ENCODE measurements around the gene UGCG. TPM values are rescaled to one million over a fixed set of nuclear protein-coding genes. Genes with fewer than 3 reads are reported as not detected.

Gene UGCG
- polyA plus RNA-seq, 4 donors: 11.6 to 68.3 (median 20.4) TPM

GRCh38 chr9:111916234-111916645 lies 19.6 kb downstream of the UGCG start:
- FAIRE-seq: no peak
- 61 to 83% (median 66%) methylated on average over 3 of the region's 3 CpGs for WGBS, 3 donors
- H3K27ac ChIP-seq (ENCODE audit: low read depth in 1 of 3, low read length in 2 of 3): peak overlapping the region in 1 of 3 donors; percentile 12

DNA sequence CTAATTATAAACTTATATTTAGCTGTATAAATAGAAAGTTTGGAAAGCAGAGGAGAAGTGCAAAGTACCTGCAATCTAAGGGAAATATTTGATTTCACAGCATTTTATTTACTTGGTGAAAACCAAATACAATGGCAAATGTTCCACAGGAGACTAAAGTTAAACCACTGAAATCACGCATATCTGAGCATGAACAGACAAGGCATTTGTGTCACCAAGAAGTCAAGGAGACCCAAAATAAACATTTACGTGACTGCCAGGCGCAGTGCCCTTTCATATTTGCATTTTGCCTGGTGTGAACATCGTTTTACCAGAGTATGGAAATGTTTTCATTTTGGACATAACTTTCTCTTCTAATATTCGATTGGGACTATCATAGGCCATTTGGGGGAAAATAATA lies 20.6 kb downstream of the UGCG start:
- no peak overlapping the region for H3K27ac ChIP-seq (ENCODE audit: low read depth in 1 of 3, low read length in 2 of 3)
- H3K9me3 ChIP-seq (ENCODE audit: control insufficient read depth in 2 of 2, insufficient read depth in 1 of 2, low read depth in 1 of 2, low read length in 1 of 2): no peaks in the 10 kb centered on the region
- H3K36me3 ChIP-seq (ENCODE audit: control insufficient read depth in 3 of 3, insufficient read depth in 2 of 3, low read depth in 1 of 3, low read length in 3 of 3): peaks cover 4 to 36% (median 4%) of the 10 kb centered on the region in 3 donors
- peaks cover 0 to 13% (median 6%) of the 10 kb centered on the region in 3 donors for H3K4me1 ChIP-seq (ENCODE audit: control insufficient read depth in 3 of 3, insufficient read depth in 2 of 3, low read depth in 1 of 3, low read length in 2 of 3)
- H3K27me3 ChIP-seq (ENCODE audit: control insufficient read depth in 3 of 3, insufficient read depth in 3 of 3, low read length in 3 of 3): no peaks in the 10 kb centered on the region
- 80 to 83% (median 81%) methylated on average over 5 of the region's 5 CpGs for WGBS, 3 donors
- DNase-seq: no peak
- no peak overlapping the region for H3K4me3 ChIP-seq (ENCODE audit: low read depth in 1 of 3, low read length in 3 of 3)
- no peak for FAIRE-seq

More at GRCh38 chr9:111916234-111916645, 19.6 kb downstream of the UGCG start:
- peaks cover 4 to 32% (median 4%) of the 10 kb centered on the region in 3 donors for H3K36me3 ChIP-seq (ENCODE audit: control insufficient read depth in 3 of 3, insufficient read depth in 2 of 3, low read depth in 1 of 3, low read length in 3 of 3)
- no peaks in the 10 kb centered on the region for H3K27me3 ChIP-seq (ENCODE audit: control insufficient read depth in 3 of 3, insufficient read depth in 3 of 3, low read length in 3 of 3)
- H3K9me3 ChIP-seq (ENCODE audit: control insufficient read depth in 2 of 2, insufficient read depth in 1 of 2, low read depth in 1 of 2, low read length in 1 of 2): no peaks in the 10 kb centered on the region
- H3K4me1 ChIP-seq (ENCODE audit: control insufficient read depth in 3 of 3, insufficient read depth in 2 of 3, low read depth in 1 of 3, low read length in 2 of 3): peaks cover 2 to 13% (median 6%) of the 10 kb centered on the region in 3 donors
- H3K4me3 ChIP-seq (ENCODE audit: low read depth in 1 of 3, low read length in 3 of 3): no peak overlapping the region
- no peak for DNase-seq

GRCh38 chr9:111917980-111918379 lies 21.4 kb downstream of the UGCG start:
- Histone ChIP-seq H3K36me3 (ENCODE audit: control insufficient read depth in 3 of 3, insufficient read depth in 2 of 3, low read depth in 1 of 3, low read length in 3 of 3) (peaks cover 4 to 35% (median 4%) of the 10 kb centered on the region in 3 donors), H3K4me3 (ENCODE audit: low read depth in 1 of 3, low read length in 3 of 3) (no peak overlapping the region), H3K9me3 (ENCODE audit: control insufficient read depth in 2 of 2, insufficient read depth in 1 of 2, low read depth in 1 of 2, low read length in 1 of 2) (no peaks in the 10 kb centered on the region), H3K27me3 (ENCODE audit: control insufficient read depth in 3 of 3, insufficient read depth in 3 of 3, low read length in 3 of 3) (no peaks in the 10 kb centered on the region), H3K27ac (ENCODE audit: low read depth in 1 of 3, low read length in 2 of 3) (no peak overlapping the region), H3K4me1 (ENCODE audit: control insufficient read depth in 3 of 3, insufficient read depth in 2 of 3, low read depth in 1 of 3, low read length in 2 of 3) (peaks cover 0 to 9% (median 6%) of the 10 kb centered on the region in 3 donors)
- DNase-seq (no peak), FAIRE-seq (no peak)
- 83 to 94% (median 87%) methylated on average over 9 of the region's 9 CpGs for WGBS, 3 donors

GRCh38 chr9:111919875-111920274 lies 23.3 kb downstream of the UGCG start:
- Histone ChIP-seq H3K4me3 (ENCODE audit: low read depth in 1 of 3, low read length in 3 of 3) (no peak overlapping the region), H3K27me3 (ENCODE audit: control insufficient read depth in 3 of 3, insufficient read depth in 3 of 3, low read length in 3 of 3) (no peaks in the 10 kb centered on the region), H3K27ac (ENCODE audit: low read depth in 1 of 3, low read length in 2 of 3) (no peak overlapping the region), H3K9me3 (ENCODE audit: control insufficient read depth in 2 of 2, insufficient read depth in 1 of 2, low read depth in 1 of 2, low read length in 1 of 2) (no peaks in the 10 kb centered on the region), H3K4me1 (ENCODE audit: control insufficient read depth in 3 of 3, insufficient read depth in 2 of 3, low read depth in 1 of 3, low read length in 2 of 3) (peaks cover 0 to 12% (median 3%) of the 10 kb centered on the region in 3 donors), H3K36me3 (ENCODE audit: control insufficient read depth in 3 of 3, insufficient read depth in 2 of 3, low read depth in 1 of 3, low read length in 3 of 3) (peaks cover 6 to 40% (median 6%) of the 10 kb centered on the region in 3 donors)
- DNase-seq: no peak
- 73 to 79% (median 79%) methylated on average over 4 of the region's 4 CpGs for WGBS, 3 donors
- FAIRE-seq: no peak

- Histone ChIP-seq H3K27ac (ENCODE audit: low read depth in 1 of 3, low read length in 2 of 3) (no peak overlapping the region), H3K4me1 (ENCODE audit: control insufficient read depth in 3 of 3, insufficient read depth in 2 of 3, low read depth in 1 of 3, low read length in 2 of 3) (peaks cover 0 to 12% (median 0%) of the 10 kb centered on the region in 3 donors), H3K9me3 (ENCODE audit: control insufficient read depth in 2 of 2, insufficient read depth in 1 of 2, low read depth in 1 of 2, low read length in 1 of 2) (no peaks in the 10 kb centered on the region), H3K4me3 (ENCODE audit: low read depth in 1 of 3, low read length in 3 of 3) (no peak overlapping the region), H3K36me3 (ENCODE audit: control insufficient read depth in 3 of 3, insufficient read depth in 2 of 3, low read depth in 1 of 3, low read length in 3 of 3) (peaks cover 6 to 40% (median 8%) of the 10 kb centered on the region in 3 donors), H3K27me3 (ENCODE audit: control insufficient read depth in 3 of 3, insufficient read depth in 3 of 3, low read length in 3 of 3) (no peaks in the 10 kb centered on the region)
- 91 to 95% (median 94%) methylated on average over 7 of the region's 7 CpGs for WGBS, 3 donors
- DNase-seq (no peak), FAIRE-seq (no peak)
Observed at GRCh38 chr9:111920531-111920930, 23.9 kb downstream of the UGCG start.

DNA sequence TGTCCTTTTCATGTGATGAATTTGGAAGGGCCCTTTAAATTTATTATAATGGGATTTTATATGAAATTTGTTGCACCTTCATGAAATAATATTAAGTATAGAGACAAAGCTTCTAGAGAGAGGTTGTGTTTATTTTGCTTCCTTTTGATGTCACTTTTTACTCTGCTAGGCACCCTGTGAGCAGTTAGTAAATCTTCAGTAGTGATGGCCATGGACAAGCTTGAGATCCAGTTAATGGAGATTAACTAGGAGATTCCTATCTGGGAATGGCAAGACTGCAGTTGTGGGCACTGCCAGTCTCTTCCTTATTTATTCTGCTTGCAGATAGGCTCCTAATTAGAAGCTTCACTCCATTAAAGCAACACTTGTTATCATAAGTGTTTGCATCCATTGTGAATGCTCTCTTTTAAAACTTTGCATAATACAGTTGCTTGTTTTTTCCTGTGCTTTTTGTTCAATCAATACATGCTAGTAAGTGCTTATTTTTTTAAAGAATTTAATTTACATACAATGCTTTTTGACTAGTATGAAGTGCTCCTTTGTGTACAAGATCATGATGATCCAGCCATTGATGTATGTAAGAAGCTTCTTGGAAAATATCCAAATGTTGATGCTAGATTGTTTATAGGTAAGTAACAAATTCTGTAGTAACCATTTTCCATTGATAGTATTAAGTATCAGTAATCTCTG lies 25.9 kb downstream of the UGCG start:
- Histone ChIP-seq H3K27ac (ENCODE audit: low read depth in 1 of 3, low read length in 2 of 3) (no peak overlapping the region), H3K36me3 (ENCODE audit: control insufficient read depth in 3 of 3, insufficient read depth in 2 of 3, low read depth in 1 of 3, low read length in 3 of 3) (peaks cover 6 to 46% (median 11%) of the 10 kb centered on the region in 3 donors), H3K4me1 (ENCODE audit: control insufficient read depth in 3 of 3, insufficient read depth in 2 of 3, low read depth in 1 of 3, low read length in 2 of 3) (peaks cover 0 to 12% (median 3%) of the 10 kb centered on the region in 3 donors), H3K27me3 (ENCODE audit: control insufficient read depth in 3 of 3, insufficient read depth in 3 of 3, low read length in 3 of 3) (no peaks in the 10 kb centered on the region), H3K4me3 (ENCODE audit: low read depth in 1 of 3, low read length in 3 of 3) (no peak overlapping the region), H3K9me3 (ENCODE audit: control insufficient read depth in 2 of 2, insufficient read depth in 1 of 2, low read depth in 1 of 2, low read length in 1 of 2) (no peaks in the 10 kb centered on the region)
- FAIRE-seq (no peak), DNase-seq (no peak)

- Histone ChIP-seq H3K36me3 (ENCODE audit: control insufficient read depth in 3 of 3, insufficient read depth in 2 of 3, low read depth in 1 of 3, low read length in 3 of 3) (peaks cover 6 to 40% (median 7%) of the 10 kb centered on the region in 3 donors), H3K9me3 (ENCODE audit: control insufficient read depth in 2 of 2, insufficient read depth in 1 of 2, low read depth in 1 of 2, low read length in 1 of 2) (no peaks in the 10 kb centered on the region), H3K27me3 (ENCODE audit: control insufficient read depth in 3 of 3, insufficient read depth in 3 of 3, low read length in 3 of 3) (no peaks in the 10 kb centered on the region), H3K4me3 (ENCODE audit: low read depth in 1 of 3, low read length in 3 of 3) (no peak overlapping the region), H3K27ac (ENCODE audit: low read depth in 1 of 3, low read length in 2 of 3) (peak overlapping the region in 1 of 3 donors; percentile 61), H3K4me1 (ENCODE audit: control insufficient read depth in 3 of 3, insufficient read depth in 2 of 3, low read depth in 1 of 3, low read length in 2 of 3) (peaks cover 0 to 17% (median 3%) of the 10 kb centered on the region in 3 donors)
- DNase-seq: no peak
- no peak for FAIRE-seq
Observed at GRCh38 chr9:111924281-111924680, 27.7 kb downstream of the UGCG start.

DNA sequence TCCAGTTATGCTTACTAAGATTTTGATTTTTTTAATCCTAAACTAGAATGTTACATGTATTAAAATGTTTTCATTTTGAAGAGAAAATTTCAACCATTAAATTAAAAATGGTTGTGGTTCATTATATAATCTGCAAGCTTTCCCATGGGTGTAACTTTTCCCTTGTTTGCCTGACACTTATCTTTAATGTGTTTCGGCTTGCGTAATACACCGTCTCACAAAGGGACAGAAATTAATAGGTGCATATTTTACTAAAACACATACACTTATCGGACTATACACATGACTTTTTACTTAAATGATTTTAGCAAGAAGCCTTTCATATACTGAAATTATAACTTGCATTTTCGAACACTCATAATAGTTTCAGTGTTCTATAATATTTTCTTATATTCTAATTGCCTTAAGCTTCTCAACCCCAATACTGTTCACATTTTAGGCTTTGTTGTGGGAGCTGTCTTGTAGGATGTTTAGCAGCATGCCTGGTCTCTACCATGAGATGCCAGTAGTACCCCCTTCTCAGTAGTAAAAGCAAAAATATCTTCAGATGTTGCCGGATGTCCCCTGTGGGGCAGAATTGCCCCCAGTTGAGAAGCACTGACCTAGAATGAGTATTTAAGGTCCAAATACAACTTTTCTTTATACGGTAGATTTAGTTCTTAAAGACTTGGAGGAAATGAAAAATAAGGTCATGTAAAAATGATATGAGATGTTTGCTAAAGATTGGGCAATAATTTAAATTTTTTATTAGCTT lies 28.6 kb downstream of the UGCG start:
- Histone ChIP-seq H3K9me3 (ENCODE audit: control insufficient read depth in 2 of 2, insufficient read depth in 1 of 2, low read depth in 1 of 2, low read length in 1 of 2) (no peaks in the 10 kb centered on the region), H3K4me3 (ENCODE audit: low read depth in 1 of 3, low read length in 3 of 3) (no peak overlapping the region), H3K4me1 (ENCODE audit: control insufficient read depth in 3 of 3, insufficient read depth in 2 of 3, low read depth in 1 of 3, low read length in 2 of 3) (peaks cover 0 to 22% (median 3%) of the 10 kb centered on the region in 3 donors), H3K36me3 (ENCODE audit: control insufficient read depth in 3 of 3, insufficient read depth in 2 of 3, low read depth in 1 of 3, low read length in 3 of 3) (peaks cover 6 to 39% (median 8%) of the 10 kb centered on the region in 3 donors), H3K27ac (ENCODE audit: low read depth in 1 of 3, low read length in 2 of 3) (peak overlapping the region in 2 of 3 donors; percentile 61 to 64), H3K27me3 (ENCODE audit: control insufficient read depth in 3 of 3, insufficient read depth in 3 of 3, low read length in 3 of 3) (no peaks in the 10 kb centered on the region)
- no peak for FAIRE-seq
- WGBS, 3 donors: 79 to 85% (median 83%) methylated on average over 7 of the region's 7 CpGs
- no peak for DNase-seq

Measured in small intestine (tissue), 7 donors.